Right kidney (tissue), 1 donor: ENCODE data around the gene LBR.

Source experiments
- DNase-seq: peaks from one replicate; pipeline ENCODE4 v3.0.0-alpha.2; 2016

LBR gene

GRCh38 chr1:225446981-225447615, 19.3 kb upstream of the LBR start:
- DNase-seq: no peak

DNA sequence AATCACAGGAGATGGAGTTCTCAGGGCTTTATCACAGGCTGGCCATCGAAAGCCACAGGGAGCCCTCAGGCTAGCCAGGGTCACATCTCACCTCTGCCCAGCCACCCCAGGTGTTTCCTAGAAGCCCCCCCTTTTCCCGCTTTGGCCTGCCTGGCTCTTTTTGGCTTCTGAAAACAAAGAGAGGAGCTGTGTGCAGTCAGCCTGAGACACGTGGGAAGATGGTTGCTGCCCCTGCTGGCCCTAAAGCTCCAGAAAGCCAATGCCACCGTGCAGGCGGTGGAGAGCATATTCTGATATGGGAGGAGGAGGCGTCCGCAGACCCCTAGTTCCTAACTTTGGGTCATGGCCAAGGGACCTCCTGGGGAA, 18.7 kb upstream of the LBR start:
- no peak for DNase-seq

DNA sequence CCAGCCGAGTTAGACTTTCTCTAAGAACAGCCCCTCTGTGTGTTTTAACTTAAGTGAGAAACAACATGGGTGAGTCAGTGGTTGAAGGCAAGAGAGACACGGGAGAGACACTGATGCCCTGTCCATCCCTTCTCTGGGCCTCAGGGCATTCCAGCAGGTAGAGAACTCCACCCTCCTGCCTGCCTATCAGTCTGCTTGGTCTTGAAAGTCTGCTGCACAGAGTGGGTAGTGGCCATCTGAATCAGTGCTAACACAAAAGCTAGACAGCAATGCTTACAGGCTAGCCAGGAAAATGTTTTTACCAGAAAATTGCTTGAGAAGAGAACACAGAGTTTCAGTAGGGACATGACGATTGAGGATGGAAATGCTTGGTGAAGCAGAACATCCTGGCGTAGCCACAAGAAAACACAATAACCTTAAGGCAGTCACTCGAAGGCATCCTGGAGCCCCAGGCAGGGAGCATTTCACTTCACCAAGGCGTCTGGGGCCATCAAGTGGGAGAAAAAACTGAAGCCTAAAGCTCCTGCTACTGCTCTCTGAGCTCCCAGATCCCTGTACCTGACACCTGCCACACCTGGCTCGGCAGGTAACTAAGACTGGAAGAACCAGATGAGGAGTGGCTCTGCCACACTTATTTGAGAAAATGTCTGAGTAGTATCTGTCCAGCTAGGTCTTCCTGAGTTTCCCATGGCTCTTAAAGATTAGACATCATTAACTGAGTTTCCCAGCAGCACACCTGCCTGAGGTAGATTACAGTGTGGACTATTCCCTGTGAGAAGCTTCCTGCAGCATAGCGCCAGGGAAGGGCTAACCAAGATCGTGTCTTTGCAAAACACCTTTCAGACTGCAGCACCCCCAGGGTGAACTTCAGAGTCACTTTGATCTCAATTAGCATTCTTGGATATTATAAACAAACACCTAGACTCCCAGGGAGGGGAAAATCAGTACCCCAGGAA, 18.1 kb upstream of the LBR start:
- no peak for DNase-seq

DNA sequence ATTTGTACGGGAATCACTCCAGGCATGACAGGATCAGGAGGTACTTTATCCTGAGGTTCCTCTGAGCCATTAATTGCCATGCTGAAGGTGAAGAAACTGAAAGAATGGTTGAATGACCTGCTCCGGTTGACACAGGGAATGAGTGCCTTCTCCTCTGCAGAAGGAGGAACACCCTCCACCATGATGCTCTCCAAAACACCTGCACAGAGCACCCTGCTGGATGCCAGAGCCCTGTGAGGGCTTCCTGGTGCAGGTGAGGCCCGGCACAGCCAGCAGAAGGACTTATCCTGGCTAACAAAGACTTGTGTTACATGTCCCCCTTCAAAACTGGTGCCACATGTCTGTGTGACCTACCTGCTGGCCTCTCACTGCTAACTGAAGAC, 14.3 kb upstream of the LBR start:
- DNase-seq: no peak

GRCh38 chr1:225441314-225442122, 13.7 kb upstream of the LBR start:
- no peak for DNase-seq

DNA sequence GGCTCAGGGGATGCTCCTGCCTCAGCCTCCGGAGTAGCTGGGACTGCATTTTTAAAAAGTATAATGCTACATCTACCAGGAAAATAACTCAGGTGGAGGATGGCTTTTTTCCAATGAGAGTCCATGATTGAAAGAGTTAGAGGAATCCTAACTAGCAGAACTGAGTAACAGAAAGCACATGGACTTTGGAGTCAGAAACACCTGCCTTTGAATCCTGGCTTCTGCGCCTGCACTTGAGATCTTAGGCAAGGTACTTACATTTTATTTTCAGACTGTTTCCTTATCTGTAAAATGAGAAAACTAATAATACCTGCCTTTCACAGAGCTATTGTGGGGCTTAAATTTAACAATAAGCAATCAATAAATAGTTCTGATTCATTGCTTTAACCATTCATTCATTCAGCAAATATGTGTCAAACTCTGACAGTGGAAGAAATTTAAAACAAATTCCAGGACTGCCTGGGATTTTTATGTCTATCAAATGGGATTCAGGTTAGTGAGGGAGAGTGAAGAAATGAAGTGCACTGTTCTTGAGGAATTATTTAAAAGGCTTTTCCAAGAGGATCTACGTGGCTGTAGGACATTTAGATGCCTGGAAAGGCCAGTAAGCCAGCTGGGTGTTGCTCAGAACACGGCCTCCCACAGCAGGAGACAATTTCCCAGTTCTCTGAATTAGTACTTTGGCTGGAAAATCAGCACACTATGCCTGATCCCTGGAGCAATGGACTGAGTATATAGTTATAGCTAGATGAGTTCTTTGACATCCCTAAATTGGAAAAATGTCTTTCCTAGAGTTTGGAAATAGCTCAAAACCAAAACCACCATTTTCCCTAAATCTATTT, 12.8 kb upstream of the LBR start:
- DNase-seq: no peak

DNA sequence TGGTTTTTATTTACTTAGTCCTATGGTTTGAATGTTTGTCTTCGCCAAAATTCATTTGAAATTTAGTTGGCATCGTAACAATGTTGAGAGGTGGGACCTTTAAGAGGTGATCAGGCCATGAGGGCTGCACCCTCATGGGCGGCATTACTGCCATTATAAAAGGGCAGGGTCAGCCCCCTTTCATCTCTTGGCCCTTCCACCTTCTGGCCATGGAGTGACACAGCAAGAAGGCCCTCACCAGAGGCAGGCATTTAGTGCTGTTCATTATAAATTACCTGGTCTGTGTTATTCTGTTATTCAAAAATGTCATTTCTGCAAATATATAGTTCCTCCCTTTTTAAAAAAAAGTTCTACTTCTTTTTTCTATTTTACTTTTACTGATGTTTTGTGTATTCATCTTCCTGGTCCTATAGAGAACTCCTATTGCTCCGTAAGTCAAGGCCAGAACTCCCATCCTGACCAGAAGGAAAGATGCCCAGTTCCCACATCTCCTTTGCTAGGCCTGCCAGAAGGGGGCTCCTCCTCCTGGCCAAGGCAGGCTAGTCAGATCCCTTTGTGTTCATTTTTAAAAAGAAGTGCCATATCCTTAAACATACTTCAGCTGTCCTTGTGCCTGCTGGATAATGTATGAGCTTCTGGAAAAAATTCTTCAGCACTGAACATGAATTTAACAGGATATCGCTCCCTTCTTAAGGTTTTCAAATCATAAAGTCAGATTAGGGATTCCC, 10.0 kb upstream of the LBR start:
- DNase-seq: no peak

DNA sequence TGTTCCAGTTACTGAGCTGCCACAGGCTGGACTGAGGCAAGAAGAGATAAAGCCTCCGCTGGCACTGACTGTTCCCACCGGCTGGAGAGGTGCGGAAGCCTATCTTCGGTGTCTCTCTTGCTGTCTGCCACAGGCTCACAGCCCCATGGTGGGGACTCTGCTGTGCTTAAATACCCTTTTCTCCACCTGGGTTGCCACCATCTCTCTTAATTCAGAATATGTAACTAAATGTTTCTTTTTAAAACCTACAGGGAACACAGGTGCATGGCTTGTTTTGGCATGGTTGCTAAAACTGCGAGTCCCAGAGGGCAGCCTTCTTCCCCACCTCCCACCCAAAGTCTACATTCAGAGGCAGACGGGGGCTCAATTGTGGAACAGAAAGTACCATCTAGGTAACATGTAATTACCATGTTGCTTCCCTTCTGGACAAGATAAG, 8.1 kb upstream of the LBR start:
- no peak for DNase-seq

GRCh38 chr1:225435487-225435886, 7.6 kb upstream of the LBR start:
- no peak for DNase-seq

- DNase-seq: no peak
Measured at GRCh38 chr1:225435076-225435475, 7.2 kb upstream of the LBR start.

DNA sequence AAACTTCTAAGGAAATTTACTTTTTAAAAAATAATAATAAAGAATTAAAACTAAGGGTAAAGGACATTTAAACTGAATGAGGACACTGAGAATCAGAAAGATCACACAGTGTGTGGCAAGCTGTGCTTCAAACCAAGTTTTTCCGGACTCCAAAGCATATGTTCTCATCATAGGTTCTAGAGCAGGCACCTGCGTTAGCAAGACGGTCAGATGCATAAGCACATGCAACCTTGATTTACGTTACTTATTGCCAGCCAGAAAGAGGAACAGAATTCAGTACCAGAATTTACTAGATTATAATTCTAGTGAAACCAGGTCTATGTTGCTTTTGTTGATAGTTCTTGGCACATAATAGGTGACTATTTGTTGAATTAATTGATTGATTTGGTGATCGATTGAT, 6.2 kb upstream of the LBR start:
- no peak for DNase-seq

GRCh38 chr1:225431081-225431863, 3.4 kb upstream of the LBR start:
- DNase-seq: no peak

DNA sequence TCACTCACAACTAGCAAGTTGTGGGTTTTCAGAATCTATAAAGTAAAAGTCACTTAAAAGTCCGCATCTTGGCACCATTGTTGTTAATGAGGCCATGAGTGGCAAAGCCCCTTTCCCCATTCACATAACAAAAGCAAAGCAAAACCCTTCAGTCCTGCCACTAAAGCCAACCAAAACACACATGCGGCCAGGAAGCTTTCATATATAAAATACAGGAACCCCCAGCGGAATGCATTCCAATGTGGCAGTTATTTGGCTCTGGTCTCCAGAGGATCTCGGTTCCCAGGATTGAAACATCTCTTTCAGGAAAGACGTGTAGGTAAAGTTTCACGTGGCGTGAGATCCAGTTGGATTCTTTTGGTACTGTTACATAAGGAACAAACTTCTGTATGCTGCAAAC, 2.5 kb upstream of the LBR start:
- DNase-seq: no peak

DNA sequence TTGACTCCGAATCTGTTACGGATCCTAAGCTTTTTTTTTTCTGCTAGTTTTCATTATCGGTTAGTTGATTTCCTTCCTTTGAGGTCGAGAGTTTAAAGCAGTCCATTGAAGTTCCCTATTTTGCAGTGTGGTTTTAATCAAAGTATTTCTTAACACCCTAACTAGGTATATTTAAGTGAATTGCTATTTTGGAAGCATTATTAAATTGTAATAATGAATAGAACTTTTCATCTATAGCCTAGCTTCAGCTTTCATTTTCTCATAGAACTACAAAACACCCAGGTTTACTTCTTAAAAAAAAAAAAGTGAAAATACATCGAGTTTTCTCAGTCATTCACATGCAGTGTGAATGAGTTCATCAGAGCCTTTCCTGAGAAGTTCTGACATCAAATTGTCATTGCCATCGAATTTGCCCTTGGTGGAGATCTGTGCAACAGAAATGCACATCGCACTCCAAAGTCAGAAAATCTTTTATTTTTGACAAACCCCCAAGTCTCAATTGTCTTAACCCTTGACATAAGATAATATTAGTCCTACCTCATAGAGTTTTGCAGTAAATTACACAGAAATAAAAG, 1.1 kb upstream of the LBR start:
- no peak for DNase-seq

- DNase-seq: peak; percentile 92
Measured at GRCh38 chr1:225428068-225428880, 436 bp upstream of the LBR start.

DNA sequence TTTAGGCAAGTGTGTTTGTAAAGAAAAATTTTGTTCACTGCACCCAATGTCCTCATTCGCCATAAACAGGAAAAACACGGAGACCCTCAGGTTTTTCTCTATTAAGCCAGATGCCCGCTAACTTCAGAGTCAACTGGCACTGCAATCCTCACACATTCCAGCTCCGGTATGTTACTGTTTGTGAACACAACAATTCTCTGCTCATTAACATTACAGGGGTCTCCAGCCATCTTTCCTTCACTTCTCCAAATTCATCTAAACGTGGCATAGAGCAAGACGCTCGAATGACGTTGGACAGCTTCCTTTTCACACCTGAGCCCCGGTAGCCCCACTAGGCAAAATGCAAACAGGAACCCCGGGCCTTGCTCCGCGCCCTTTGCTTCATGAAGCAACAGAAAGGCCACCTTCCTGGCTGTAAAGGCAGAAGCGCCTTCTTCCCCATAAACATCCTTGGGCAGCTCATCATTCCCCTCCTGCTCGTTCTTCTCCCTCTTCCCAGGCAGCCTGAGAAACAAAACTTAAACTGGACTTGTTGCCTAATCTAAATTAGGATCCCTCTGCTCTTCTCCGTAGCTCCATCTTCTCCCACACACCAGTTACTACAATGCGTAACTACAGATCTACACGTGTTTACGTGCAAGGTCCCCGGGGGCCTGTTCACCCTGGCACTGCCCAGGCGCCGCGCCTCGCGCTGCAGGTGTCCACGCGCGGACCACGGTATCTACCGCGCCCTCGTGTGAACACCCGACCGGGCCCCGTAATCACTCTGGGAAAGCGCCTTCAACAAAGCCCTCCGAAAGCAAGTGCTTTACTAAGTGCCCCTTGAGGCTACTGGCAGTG, 1.2 kb downstream of the LBR start:
- DNase-seq: peak; percentile 42

- DNase-seq: no peak
Measured at GRCh38 chr1:225425201-225425786, 2.5 kb downstream of the LBR start.
